OCI-LY7 (cell line): ENCODE results near the gene BCAT1.

Experiments used
- CTCF ChIP-seq: fragments of 200-600 bp; sonication (generic); conservative IDR thresholded peaks from 2 replicates; pipeline ENCODE4 v1.5.1; 2014; ENCODE audit warnings: mild to moderate bottlenecking, antibody characterized with exemption, low read length, moderate library complexity, mixed read lengths
- EZH2phosphoT487 ChIP-seq: fragments of 200-600 bp; sonication (generic); IDR thresholded peaks from 2 replicates; pipeline ENCODE4 v1.6.1; 2018; ENCODE audit warnings: low read depth, borderline replicate concordance, mild to moderate bottlenecking, mixed run types, antibody characterized with exemption, low read length, moderate library complexity, mixed read lengths

- no peak for TF ChIP-seq CTCF
- TF ChIP-seq EZH2phosphoT487: no peak
Observed at GRCh38 chr12:24776861-24777260, 172.0 kb downstream of the BCAT1 start.
